ENCODE results near the gene MARCHF3.
"Not testable (repeated sequence)": the region's sequence is repeated elsewhere in the genome, so short reads cannot be mapped to it uniquely, and the experiment has no call there.

MARCHF3 gene, protein sequence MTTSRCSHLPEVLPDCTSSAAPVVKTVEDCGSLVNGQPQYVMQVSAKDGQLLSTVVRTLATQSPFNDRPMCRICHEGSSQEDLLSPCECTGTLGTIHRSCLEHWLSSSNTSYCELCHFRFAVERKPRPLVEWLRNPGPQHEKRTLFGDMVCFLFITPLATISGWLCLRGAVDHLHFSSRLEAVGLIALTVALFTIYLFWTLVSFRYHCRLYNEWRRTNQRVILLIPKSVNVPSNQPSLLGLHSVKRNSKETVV

DNA sequence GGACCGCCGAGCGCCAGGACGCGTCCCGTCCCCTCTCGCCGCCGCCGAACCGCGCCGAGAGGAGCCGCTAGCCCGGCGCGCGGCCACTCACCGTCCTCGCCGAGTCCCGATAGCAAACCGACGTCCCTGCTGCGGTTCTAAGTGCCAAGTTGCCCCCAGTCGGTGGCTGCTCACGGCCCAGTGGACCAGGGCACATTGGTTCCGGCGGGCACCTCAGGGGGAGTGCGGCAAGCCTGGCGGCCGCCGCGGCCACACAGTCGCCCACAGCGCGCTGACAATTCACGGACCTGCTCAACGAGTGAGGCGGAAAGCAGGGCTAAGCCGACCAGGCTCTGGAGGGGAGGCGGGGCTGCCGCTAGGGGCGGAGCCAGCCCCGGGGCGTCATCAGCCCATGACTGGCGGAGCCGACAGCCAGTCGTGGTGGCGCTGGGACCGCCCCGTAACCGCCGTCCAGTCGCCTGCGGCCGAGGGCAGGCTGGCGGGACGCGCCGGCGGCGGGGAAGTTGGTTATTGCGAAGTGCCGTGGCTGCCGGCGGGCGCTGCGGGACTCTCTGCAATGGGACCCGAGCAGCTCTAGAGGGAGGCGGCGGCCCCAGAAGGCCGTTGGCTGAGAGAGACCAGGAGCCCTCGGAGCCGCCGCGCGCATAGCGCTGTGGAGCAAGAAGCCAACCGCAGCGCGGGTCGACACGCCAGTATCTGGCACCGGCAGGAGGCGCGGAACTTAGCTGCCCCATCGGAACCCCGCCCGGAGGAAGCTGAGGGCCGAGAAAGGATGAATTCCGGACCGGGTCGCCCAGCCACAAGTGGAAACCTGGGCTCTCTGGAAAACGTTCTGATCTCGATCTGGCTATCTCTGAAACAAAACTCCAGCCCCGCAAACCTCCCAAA, at the start of gene MARCHF3:
Gene MARCHF3 (minus strand): TSS at position 300 of the 888 bp plus-strand sequence. CDS start 112,387 bp downstream, outside the sequence.
- peak; percentile 95 for DNase-seq (ENCODE audit: low read depth)

DNA sequence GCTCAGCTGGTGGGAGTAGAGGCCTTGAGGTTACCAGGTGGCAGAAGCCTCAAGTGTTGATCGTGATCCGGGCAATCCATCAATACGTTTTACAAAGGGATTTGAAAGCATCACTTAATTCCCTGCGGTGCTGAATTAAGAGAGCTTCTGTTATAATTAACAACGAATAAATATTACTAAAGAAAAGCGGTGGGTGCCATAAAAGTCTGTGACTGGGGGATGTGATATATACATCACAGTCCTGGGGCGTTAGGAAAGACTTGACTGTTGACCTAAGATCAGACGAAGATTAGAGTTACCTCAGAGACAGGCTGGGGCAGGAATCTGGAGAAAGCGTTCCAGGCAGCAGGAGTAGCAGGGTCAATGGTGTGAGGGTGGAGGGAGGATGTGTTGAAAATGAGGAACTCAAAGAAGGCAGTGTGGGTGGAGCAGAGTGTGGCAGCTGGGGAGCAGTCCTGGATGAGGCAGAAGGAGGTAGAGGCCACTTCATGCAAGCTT, 49.7 kb upstream of the MARCHF3 start:
- DNase-seq (ENCODE audit: low read depth), result no peak

DNA sequence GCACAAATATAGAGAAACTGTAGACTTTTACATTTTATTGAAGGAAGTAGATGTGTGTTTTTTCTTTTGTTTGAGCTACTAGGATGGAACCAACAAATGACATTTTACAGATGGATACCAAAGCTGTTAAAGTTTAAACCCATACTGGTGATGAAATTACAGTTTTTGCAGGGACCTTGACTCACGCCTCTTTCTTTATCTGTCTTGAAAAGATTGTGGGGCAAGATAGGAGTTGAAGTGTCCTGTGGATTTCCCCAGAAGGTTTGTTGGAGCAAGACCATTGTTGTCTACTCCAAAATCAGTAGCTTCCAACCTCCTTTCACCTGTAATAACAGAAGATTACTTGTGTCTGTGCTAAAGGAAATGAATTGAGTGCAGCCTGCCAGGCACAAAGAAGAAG, 47.0 kb upstream of the MARCHF3 start:
- DNase-seq (ENCODE audit: low read depth), result no peak

DNA sequence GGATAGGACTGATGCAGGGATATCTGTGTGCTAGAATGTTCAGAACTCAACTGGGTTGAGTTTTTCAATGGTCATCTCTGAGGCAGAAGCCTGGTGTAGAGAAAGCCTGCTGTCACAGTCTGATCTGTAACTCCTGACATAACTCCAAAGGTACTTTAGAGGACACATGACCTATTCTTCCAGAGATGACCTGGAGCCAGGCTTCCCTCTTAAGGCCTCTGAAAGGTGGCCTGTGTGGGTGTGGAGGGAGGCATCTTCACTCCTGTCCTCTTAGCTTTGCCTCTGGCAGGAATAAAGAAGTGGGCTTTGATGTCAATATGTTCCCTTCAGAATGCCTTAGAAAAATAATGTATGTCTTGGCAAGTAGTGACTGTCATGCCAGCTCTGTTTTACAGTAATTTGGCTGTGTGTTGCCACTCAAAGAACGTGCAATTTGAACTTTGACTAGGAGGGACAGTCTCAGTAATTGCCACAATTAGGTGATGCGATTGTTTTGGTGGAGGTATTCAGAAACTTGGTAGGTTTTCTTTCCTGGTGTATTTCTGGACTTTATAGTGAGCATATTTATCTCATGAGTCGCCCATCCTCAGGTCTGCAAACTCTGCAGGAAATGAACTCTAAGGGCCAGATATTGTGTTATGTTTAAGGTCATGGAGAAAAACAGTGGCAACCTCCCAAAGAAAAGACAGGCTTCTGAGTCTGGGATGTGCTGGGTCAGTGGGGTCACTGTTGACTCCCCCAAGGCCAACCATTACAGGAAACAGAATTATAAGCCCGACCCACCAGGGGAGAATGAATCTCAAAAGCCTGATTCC, 46.2 kb upstream of the MARCHF3 start:
- DNase-seq (ENCODE audit: low read depth), result no peak

DNA sequence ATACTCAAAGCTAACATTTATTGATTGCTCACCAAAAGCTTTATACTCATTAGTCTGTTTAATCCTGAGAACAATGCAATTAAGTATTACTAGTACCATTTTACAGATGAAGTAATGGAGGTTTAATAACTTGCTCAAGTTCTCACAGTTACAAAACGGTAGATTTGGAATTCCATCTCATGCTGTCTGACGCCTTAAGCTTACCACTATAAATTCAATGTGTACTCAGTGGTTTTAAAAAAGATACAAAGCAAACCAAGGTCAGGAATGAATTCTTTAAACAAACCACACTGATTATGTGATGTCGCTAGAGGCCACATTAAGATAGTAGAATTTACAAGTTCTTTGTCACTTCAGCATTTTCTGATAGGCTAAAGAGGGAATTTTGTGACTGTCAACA, 44.1 kb upstream of the MARCHF3 start:
- DNase-seq (ENCODE audit: low read depth), result no peak

DNA sequence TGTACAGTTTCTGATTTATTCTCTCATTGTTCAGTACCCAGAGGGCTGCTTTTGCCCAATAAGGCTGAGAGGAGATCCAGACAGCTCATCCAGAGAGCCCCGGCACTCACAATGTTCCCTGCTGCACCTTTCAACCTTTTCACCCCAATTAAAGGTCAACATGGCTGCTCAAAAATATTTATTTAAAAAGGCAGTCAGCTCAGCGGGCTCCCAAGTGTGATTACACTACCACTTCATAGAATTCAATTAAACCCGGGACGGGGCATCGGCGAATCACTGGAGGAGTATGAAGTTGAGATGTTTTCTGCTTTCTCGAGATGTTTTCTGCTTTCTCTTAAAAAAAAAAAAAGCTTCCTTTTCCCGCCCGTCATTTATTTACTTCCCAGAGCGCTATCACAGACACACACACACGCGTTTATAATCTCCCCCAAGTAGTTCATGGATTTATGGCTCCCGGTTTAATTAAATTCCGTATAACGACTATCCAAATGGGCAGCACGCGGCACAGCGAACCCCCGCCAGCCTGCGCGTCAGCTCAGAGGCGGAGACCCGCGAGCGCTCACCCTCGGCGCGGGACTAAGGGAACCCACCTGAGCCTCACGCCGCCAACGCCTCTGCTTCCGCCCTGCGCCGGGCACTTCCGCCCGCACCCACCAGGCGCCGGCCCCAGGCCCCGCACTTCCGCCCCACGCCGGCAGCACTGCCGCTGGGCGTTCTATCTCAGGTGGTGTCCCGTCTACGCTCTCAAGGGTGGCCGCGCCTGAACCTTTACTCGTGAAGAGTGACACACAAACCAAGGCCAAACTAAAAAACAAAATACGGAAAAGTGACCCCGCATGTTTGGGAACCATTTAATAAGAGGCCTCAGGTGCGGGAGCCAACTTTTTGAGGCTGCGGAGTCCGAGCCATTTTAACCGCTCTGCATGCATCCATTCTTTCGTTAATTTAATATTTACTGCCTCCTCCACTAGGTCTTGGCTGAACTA, 42.8 kb upstream of the MARCHF3 start, which contains the start of gene C5orf63:
Gene C5orf63 (minus strand): TSS at position 642 of the 986 bp plus-strand sequence. CDS start 14,507 bp downstream, outside the sequence.
- peak; percentile 76 for DNase-seq (ENCODE audit: low read depth)

DNA sequence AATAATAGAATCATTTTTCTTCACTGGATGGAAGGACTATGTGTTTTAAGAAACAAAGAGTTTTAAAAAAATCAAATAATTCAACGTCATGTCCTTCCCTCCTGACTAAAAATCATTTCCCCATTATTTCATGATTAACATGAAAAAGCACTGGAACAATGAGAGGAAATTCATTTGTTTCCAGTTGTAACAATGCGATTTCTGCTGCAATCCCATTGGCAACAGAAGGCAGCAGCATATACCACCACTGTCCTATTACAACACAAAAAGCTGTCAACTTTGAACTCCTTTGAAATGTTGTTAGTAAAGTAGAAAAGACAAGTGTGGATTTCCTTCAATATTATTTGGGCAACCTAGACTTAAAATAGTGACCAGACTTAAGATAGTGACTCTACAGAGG, 39.9 kb upstream of the MARCHF3 start:
- DNase-seq (ENCODE audit: low read depth), result no peak

DNA sequence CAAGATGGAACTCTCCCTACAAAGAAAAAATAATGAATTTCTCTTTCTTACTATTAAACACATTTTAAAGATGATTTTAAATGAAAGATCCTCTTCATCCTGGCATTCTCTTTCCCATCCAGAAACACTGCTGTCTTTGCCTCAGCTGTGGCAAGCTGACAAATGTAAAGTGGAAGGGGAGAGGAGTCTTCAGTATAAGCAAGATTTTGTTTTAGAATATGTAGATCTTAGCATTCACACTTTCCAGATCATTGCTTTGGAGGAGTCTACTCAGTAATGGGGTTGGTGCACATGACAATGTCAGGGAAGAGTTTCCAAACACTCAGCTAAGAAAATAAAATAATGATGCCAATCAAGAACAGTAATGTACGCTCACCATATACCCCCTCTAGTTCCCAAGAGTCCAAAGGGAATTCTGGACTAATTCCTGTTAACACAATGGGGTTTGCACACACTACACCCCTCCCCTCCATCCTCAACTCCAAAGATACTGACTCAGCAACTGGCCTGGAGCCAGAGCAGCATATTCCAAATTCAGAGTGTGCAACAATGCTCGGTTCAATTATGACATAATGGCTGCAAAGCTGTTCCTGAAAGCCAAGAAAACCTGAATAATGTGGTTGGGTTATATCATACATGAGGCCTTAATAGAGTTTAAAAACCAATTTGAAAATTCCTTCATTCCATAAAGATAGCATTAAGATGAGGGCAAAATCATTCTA, 38.3 kb upstream of the MARCHF3 start:
- no peak for DNase-seq (ENCODE audit: low read depth)

DNA sequence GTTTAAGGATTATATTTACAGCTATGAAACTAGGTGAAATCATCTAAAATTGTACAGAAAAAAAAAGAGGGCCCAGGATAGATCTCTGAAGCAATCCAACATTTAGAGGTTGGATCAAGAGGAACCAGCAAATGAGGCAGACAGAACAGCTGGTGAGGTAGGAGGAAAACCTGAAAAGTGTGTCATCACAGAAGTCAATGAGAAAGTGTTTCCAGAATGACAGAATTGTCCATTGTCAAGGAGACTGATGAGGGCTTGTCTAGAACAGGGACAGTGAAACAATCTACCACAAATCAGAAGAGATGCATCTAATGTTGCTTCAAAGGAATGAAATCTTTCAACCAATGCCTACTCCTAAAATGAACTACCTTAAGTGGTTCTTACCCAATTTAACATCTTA, 36.4 kb upstream of the MARCHF3 start:
- DNase-seq (ENCODE audit: low read depth), result no peak

DNA sequence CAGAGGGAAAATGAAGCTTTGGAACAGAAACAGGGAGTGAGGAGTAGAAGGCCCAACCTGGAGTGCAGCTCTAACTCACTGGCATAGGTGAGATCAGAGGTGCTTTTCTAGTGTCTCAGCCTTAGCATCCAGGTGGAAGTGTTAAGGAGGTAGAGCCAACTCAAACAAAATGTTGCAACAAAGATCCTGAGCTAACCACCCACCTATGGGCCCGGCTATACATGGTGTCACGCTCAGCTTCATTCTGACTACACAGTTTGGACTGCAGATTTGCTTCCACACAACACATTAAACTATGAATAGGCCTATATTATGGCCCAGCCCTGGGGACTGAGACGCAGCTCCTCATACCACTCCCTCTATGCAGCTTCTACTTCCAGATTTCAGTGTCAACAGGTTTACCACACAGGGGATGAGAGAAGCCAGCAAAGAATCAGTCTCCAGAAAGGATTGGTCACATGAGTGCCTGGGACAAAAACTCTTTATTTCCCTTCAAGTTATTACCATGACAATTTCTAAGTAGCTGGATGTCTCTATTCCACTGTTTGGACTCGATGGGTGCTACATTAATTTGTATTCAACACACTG, 34.0 kb upstream of the MARCHF3 start:
- no peak for DNase-seq (ENCODE audit: low read depth)

DNA sequence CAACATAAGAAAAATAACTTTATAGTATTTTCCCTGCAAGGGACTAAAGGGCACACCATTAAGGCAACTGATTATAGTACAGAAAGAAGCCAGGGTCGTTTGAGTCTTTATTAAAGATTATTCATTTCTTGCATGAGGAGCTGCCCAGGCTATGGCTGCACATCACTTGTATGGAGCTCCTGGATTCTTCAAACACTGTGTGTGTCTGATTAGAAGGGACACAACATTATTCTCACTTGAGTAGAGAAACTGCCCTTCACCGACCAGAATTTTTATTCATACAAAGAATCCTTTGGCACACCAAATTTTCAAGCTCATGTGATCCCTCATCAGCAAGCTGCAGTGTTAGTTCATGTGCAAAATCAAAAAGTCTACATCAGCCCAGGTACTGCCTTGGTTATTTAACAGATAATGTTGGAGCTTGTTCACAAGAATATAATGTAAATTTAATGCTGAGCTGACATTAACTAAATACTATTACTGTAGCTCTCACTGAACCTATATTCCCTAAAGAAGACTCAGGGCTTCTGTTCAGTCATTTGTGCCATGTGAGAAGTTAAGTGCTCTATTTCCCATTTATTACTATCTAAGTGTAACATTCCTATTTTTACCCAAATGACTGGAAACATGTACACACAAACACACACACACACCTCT, 33.0 kb upstream of the MARCHF3 start:
- no peak for DNase-seq (ENCODE audit: low read depth)

DNA sequence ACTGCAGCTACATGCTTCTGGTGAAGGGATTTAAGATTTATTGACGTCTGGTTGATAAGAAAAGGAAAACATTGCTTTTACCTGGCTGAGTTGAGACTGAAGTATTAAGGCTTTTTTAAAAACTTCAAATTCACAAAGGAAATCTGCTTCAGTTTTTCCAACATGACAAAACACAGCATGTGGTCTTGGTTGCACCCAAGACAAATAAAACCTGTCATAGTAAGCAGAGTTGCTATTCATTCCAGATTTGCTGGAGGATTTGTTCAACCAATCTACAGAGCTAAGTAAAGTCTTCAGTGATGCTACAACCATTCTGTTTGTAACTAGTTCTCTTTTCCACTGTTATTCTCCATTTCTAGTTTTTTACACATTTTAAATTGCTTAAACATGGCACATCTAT, 31.6 kb upstream of the MARCHF3 start:
- DNase-seq (ENCODE audit: low read depth), result no peak

DNA sequence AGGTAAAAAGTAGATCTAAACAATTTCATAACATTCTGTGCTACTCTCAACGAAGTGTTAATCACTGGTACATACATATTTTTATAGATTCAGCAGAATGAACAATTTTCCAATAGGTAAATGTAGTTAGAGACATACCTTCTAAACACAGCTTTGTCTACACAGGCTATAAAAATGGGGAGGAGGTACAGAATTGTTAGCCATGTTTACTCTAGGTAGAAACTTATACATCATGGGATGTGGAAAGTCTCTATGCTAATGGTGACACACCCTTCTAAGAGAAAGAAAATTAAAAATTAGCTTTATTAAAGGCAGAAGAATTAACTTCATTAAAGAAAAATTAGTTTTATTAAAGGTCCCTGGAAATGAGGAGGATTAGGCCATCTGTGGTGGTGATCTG, 31.2 kb upstream of the MARCHF3 start:
- DNase-seq (ENCODE audit: low read depth), result no peak

DNA sequence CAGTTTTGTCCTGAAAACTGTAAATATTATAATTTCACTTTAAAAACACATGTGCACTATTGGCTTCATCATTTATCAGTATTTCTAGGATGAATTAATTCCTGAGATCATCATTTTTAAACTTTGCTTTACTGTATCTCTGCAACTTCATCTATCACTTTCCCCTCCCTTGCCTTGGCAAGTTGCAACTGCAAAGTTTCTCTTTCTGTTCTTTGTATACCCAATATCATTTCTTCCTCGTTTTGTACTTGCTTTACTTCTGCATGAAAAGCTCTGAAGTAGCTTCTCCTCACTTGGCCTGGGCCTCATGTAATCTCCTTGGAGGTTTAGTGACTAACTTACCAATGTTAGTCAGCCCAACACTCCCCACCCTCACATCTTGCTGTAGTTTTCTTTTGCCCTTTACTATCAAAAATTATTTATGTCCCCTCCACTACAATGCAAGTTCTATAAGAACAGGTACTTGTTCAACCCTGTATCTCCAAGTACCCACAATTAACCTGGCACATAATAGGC, 30.2 kb upstream of the MARCHF3 start:
- no peak for DNase-seq (ENCODE audit: low read depth)

DNA sequence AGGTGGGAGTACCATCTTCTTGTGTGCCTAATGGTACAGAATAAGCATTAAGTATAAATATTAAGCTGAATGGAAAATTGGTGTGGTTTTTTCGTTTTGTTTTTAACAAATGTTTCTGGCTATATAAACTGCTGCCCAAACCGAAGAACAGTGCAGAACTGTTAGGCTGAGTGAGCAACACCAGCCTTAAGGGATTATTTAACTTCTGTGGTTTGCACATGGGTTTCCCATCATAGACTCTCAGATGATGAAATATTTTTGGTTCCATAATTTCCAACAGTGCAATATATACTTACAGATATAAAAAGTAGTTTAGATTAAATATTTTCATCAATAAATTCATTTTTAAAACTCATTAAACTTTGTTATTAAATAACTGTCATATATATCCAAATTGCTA, 26.5 kb upstream of the MARCHF3 start:
- DNase-seq (ENCODE audit: low read depth), result no peak

DNA sequence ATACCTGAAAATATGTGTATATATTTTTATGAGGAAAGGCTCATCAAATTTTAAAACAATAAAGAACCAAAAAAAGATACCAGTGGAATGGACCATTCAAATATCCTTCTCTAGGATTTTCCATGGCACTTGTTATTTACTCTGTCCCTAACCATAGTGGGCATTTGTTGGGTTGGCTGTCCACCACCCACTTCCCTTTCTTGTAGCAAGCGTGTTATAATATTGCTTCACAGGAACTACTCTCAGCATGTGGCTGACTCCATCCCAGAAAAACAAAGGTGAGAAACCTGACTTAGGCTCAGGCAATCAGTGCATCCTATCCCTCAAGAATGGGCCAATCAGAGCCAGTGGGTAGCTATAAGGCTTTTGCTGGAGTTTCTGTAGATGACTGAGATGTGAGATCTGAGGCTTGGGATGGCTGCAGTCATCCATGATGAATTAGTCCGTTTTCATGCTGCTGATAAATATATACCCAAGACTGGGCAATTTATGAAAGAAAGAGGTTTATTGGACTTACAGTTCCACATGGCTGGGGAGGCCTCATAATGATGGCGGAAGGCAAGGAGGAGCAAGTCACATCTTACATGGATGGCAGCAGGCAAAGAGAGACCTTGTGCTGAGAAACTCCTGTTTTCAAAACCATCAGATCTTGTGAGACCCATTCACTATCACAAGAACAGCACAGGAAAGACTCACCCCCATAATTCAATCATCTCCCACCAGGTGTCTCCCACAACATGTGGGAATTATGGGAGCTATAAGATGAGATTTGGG, 25.7 kb upstream of the MARCHF3 start:
- no peak for DNase-seq (ENCODE audit: low read depth)

DNA sequence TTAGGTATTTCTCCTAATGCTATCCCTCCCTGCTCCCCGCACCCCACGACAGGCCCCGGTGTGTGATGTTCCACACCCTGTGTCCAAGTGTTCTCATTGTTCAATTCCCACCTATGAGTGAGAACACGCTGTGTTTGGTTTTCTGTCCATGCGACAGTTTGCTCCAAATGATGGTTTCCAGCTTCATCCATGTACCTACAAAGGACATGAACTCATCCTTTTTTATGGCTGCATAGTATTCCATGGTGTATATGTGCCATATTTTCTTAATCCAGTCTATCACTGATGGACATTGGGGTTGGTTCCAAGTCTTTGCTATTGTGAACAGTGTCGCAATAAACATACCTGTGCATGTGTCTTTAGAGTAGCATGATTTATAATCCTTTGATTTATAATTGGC, 23.2 kb upstream of the MARCHF3 start:
- DNase-seq (ENCODE audit: low read depth), result not testable (repeated sequence)

DNA sequence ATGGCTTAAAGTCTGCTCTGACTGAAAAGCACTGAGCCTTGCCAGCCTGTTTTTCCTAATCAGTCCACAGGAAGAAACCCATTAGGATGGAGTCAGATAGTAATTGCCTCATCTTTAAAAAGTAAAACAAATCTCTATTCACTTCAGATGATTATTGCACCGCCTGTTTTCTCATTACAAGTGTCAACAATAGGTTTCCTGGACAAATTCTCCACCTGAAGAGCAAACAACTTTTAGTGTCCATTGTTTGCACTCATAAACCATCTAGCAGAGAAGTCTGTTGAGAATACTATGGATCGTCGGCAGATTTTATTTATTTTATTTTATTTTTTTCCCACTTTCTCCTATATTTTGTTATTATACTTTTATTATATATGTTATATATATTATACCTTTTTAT, 22.7 kb upstream of the MARCHF3 start:
- no peak for DNase-seq (ENCODE audit: low read depth)

Measured in activated T-cell treated with anti-CD3 and anti-CD28 coated beads for 48 hours (primary cell).